Dedifferentiated amniotic fluid mesenchymal stem cell (primary cell): ENCODE data around the gene OTOP2.

Experiments
- DNase-seq: peaks from one replicate; pipeline ENCODE4 v3.0.0-alpha.2; 2016; ENCODE audit errors: extremely low spot score

The OTOP2 gene, protein sequence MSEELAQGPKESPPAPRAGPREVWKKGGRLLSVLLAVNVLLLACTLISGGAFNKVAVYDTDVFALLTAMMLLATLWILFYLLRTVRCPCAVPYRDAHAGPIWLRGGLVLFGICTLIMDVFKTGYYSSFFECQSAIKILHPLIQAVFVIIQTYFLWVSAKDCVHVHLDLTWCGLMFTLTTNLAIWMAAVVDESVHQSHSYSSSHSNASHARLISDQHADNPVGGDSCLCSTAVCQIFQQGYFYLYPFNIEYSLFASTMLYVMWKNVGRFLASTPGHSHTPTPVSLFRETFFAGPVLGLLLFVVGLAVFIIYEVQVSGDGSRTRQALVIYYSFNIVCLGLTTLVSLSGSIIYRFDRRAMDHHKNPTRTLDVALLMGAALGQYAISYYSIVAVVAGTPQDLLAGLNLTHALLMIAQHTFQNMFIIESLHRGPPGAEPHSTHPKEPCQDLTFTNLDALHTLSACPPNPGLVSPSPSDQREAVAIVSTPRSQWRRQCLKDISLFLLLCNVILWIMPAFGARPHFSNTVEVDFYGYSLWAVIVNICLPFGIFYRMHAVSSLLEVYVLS

GRCh38 chr17:74924250-74924948 lies at the start of gene OTOP2:
Gene OTOP2 (plus strand): TSS chr17:74924273. CDS start chr17:74924633, 360 bp downstream.
- DNase-seq = no peak

DNA sequence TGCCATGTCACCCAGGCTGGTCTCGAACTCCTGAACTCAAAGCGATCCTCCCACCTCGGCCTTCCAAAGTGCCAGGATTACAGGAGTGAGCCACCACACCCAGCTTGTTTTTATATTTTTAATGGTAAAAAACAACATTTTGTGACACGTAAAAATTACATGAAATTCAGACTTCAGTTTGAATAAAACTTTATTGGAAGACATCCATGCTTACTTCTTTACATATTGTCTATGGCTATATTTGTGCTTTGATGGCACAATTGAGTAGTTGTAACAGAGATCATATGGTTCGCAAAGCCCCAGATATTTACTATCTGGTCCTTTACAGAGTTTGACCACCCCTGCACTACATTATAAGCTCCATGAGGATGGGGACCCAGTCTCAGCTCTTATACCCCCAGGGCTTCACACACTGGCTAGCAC lies 49.4 kb upstream of the OTOP2 start:
- no peak for DNase-seq

- DNase-seq = no peak
Observed at GRCh38 chr17:74875155-74875976, 48.7 kb upstream of the OTOP2 start.

- DNase-seq = no peak
Observed at GRCh38 chr17:74875977-74876593, 48.0 kb upstream of the OTOP2 start.

DNA sequence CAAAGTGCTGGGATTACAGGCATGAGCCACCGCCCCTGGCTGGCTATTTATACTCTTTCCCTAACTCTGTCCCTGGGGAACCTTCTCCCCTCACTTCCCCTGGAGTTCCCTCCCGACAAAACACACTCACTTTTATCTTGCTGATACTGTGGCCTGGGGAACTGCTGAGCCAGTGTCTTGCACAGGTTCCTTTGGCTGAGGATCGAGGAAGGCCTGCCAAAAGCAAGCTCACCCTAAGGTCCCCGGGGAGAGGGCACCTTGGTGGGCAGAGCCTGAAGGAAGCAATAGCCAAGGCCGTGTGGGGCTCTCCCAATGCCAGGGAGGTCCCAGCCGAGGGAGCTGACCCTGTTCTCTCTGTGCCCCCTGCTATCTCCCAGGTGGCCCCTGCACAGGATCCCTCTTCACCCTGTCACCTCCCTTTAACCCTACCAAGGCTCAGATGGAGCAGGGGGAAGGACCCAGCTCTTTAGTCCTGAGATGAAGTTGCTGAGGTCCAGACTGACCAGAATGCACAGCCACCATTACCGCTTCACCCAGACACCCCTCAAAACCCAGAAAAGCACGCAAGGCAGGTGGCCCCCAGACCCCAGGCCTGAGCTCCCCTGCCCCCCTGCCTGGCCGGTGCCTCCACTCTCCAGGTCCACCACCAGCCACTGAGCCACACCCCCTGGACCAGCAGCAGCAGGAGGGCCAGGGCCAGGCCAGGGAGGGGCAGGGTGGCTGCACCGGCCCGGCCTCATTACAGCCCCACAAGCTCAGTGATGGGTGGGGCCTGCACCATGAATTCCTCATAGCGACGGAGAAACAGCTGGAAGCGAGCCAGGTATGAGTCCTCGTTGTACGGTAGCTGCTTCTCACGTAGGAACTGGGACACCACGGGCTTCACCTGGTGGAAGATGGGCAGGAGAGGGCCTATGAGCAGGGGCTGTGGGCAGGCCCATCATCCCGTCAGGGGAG lies 46.2 kb upstream of the OTOP2 start:
- DNase-seq = no peak

- no peak for DNase-seq
Observed at GRCh38 chr17:74878658-74879057, 45.4 kb upstream of the OTOP2 start.

DNA sequence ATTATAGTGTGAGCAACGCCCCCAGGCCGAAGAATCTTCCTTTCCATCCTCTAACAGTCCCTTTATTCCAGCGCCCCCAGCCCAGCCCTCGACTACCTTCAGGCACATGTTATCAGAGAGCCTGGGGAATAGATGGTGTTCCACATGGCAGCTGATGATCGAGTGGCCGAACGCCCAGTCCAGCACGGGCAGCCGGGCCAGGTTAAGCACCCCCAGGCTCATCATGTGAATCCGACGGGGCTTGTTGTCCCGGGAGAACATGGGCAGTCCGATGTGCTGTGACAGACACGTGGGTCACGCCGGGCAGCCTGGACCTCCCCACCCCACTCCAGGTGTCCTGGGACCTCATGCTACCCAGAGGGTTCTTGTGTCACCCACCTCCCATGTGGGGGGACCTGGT lies 44.8 kb upstream of the OTOP2 start:
- DNase-seq = no peak

- no peak for DNase-seq
Observed at GRCh38 chr17:74881073-74881472, 43.0 kb upstream of the OTOP2 start.

DNA sequence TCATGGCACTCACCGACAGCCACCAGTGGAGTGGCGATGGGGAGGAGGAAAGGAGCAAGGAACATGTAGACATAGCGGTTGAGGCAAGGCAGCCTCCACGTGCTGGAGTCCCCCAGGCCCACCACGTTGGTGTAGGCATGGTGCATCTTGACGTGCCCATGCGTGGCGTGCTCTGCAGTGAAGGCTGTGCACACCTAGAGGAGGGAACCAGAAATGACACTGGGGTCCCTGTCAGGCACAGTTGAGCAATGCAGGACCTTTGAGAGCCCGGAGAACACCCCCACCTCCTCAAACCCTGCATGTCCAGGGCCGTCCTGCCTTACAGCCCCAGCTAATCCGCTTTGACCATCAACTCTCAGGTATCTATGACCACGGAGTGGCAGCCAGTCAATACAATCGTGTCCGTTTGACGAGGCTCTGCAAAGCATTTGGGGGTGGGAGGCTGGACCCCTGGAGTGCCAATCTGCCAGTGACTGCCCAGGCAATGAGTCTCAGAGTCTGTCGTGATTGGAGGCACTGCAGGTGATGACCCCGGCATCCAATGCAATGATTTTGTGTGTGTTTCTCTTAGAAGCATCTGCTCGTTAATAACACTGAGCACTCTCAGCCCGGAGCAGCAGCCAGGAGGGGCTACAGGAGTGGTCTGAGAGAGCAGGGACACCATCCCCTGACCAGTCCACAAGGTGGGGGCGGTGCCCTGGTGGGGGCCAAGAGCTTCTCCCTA lies 41.4 kb upstream of the OTOP2 start:
- DNase-seq = no peak

- DNase-seq = no peak
Observed at GRCh38 chr17:74883241-74883745, 40.8 kb upstream of the OTOP2 start.

- DNase-seq = no peak
Observed at GRCh38 chr17:74888469-74888868, 35.6 kb upstream of the OTOP2 start.

- no peak for DNase-seq
Observed at GRCh38 chr17:74890554-74890953, 33.5 kb upstream of the OTOP2 start.

DNA sequence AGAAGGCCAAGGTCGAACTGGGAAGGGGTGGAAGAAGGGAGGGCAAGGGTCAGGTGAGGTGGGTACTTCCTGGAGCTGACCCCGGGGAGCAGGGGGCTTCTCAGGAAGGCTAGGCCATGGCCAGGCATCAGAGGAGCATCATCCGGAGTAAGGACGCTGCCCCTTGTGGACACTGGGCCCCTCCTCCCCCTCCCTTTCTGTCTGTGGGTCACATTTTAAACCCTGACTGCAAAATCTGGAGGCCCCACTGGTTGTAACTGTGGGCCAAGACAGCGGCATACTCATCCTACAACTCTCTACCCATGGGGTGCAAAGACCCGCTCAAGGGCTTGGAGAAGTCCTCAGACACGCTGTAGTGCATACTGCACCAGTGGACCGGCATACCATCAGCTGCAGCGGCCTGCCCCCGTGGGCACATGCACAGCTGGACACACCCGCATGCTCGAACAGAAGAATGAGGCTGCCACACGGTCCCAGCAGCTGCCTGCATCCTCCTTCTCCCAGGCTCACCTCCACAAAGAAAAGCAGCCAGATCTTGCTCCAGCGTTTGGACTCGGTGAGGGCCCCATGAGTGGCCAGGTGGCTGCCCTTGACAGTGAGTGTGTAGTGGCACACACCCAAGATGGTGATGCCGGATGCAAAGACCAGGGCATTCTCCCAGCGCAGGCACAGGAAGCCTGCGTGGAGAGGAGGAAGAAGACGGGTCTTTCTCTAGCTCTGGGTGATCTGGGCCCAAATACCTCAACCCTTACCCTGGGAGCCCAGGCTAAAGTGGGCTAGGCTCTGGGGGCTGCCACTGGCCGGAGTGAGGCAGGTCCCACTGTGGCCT lies 31.8 kb upstream of the OTOP2 start:
- DNase-seq = no peak

DNA sequence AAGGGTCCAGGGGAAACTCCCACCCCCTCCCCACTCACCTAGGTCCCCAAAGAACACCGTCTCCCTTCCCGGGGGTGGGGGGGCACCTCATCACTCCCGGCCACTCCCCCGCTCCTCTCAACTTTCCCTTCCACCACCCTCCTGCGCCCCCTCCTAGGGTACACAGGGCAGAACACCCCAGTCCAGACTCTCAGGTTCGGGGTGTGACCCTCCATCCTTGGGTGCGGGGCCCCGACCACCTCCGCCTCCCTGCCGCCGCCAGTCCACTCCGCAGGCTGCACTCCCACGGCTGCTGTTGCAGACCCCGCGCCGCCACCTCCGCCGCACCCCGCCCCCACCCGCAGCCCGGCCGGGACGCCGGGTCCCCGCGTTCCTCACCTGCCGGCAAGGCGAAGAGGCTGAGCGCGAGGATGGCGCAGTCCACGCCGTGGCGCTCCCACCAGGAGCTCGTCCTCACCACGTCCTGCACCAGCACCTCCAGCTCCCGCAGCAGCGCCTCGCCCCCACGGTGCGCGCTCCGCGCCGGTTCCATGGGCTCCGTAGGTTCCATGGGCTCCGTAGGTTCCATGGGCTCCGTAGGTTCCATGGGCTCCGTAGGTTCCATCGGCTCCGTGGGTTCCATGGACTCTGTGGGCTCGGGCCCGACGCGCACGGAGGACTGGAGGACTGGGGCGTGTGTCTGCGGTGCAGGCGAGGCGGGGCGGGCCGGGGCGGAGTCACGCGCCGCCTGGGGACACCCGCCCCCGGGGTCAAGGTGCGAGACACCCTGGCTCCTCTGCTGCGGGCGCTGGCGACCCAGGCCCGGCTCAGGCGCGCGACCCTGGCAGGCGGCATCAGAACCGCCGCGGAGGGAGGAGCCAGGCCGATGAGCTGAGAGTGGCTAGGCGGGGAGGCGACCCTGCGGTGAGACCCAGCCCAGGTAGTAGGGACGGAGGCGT lies 30.8 kb upstream of the OTOP2 start, which contains the start of gene FADS6:
Gene FADS6 (minus strand): TSS at position 660 of the 938 bp plus-strand sequence. CDS start 38 bp downstream, at position 622.
- no peak for DNase-seq

- DNase-seq = no peak
Observed at GRCh38 chr17:74893936-74894671, 30.0 kb upstream of the OTOP2 start.

- no peak for DNase-seq
Observed at GRCh38 chr17:74898376-74898946, 25.6 kb upstream of the OTOP2 start.
